Tibial nerve (tissue), 4 donors: Measurements from ENCODE around the gene KRTAP5-6. TPM values are rescaled to one million over a fixed set of nuclear protein-coding genes. Genes with fewer than 3 reads are reported as not detected.

Experiments used
- DNase-seq, 2 donors: peaks; one replicate each; pipeline ENCODE4 v3.0.0-alpha.2; 2019; ENCODE audit warnings: low spot score in 2 of 2
- H3K27ac ChIP-seq, 4 donors: fragments of 200-600 bp; sonication (generic) in 3 of 4; one replicate each; pipeline ENCODE4 v1.5.1; 2017 to 2019; ENCODE audit warnings: mild to moderate bottlenecking in 1 of 4
- H3K27me3 ChIP-seq, 2 donors: fragments of 200-600 bp; sonication (generic) in 1 of 2; one replicate each; pipeline versions ENCODE4 v1.5.1 to v1.6.0; 2017 to 2019
- H3K36me3 ChIP-seq, 3 donors: fragments of 200-600 bp; sonication (generic); one replicate each; pipeline ENCODE4 v1.5.1; 2018 to 2019
- H3K4me1 ChIP-seq, 4 donors: fragments of 200-600 bp; sonication (generic) in 3 of 4; one replicate each; pipeline ENCODE4 v1.5.1; 2017 to 2019
- H3K4me3 ChIP-seq, 4 donors: fragments of 200-600 bp; sonication (generic) in 3 of 4; one replicate each; pipeline ENCODE4 v1.5.1; 2017 to 2019; ENCODE audit warnings: mild to moderate bottlenecking in 1 of 4, moderate library complexity in 1 of 4
- H3K9me3 ChIP-seq, 4 donors: fragments of 200-600 bp; sonication (generic) in 3 of 4; one replicate each; pipeline ENCODE4 v1.5.1; 2017 to 2019
- CTCF ChIP-seq, 5 experiments: fragments of 200-600 bp in 3 of 5; fragments of 450-650 bp in 2 of 5; sonication (generic) in 3 of 5; IDR thresholded peaks; one replicate each; pipeline ENCODE4 v1.5.1; 2016 to 2019; ENCODE audit warnings: antibody characterized with exemption in 5 of 5, mild to moderate bottlenecking in 3 of 5, moderate library complexity in 2 of 5
- EP300 ChIP-seq, 2 donors: sonication (generic); formaldehyde crosslinking; IDR thresholded peaks; one replicate each; pipeline ENCODE4 v1.6.1; 2017; ENCODE audit warnings: antibody characterized with exemption in 2 of 2, mild to moderate bottlenecking in 1 of 2
- POLR2A ChIP-seq, 2 donors: fragments of 450-650 bp; IDR thresholded peaks; one replicate each; pipeline ENCODE4 v1.6.1; 2017; ENCODE audit warnings: antibody characterized with exemption in 2 of 2, mild to moderate bottlenecking in 2 of 2, moderate library complexity in 2 of 2
- WGBS, 2 donors: methylation state at CpG; one replicate each; pipeline ENCODE4 v1.1.5; 2018; 5-methylcytosine and 5-hydroxymethylcytosine counted together
- total RNA-seq, 4 donors: library from RNA; depleted of rRNA; stranded (reverse); fragments of >200 nt; gene quantifications; one replicate each; pipeline ENCODE4 v1.1.0, GENCODE V29; 2016

KRTAP5-6 gene
- total RNA-seq, 4 donors from 2014 or later: not detected

GRCh38 chr11:1734641-1735081, 37.7 kb downstream of the KRTAP5-6 start:
- no peak for TF ChIP-seq POLR2A (IDR thresholded peaks at IDR 0.05)
- no peak for TF ChIP-seq EP300 (IDR thresholded peaks at IDR 0.05)
- no peak for TF ChIP-seq CTCF (IDR thresholded peaks at IDR 0.05)
- peaks cover 0 to 69% of the 10 kb centered on the region in 2 donors for H3K27me3 ChIP-seq
- WGBS, 2 donors: 51% methylated on average over 9 to 10 of the region's 10 CpGs

GRCh38 chr11:1735271-1735670, 38.3 kb downstream of the KRTAP5-6 start:
- H3K27me3 ChIP-seq: peaks cover 0 to 67% of the 10 kb centered on the region in 2 donors
- DNase-seq: no peak

More at GRCh38 chr11:1734641-1735081, 37.7 kb downstream of the KRTAP5-6 start:
- Histone ChIP-seq H3K4me1 (no peaks in the 10 kb centered on the region), H3K36me3 (no peaks in the 10 kb centered on the region), H3K4me3 (no peak overlapping the region), H3K27ac (no peak overlapping the region), H3K9me3 (peaks cover 0 to 25% (median 5%) of the 10 kb centered on the region in 4 donors)
- DNase-seq: no peak

GRCh38 chr11:1736447-1736992, 39.5 kb downstream of the KRTAP5-6 start:
- Histone ChIP-seq H3K27me3 (peaks cover 0 to 55% of the 10 kb centered on the region in 2 donors), H3K4me3 (no peak overlapping the region), H3K27ac (no peak overlapping the region), H3K9me3 (peaks cover 0 to 25% (median 5%) of the 10 kb centered on the region in 4 donors), H3K4me1 (no peaks in the 10 kb centered on the region), H3K36me3 (no peaks in the 10 kb centered on the region)
- no peak for DNase-seq
- WGBS, 2 donors: 61 to 63% methylated on average over 3 of the region's 3 CpGs
- TF ChIP-seq POLR2A (IDR thresholded peaks at IDR 0.05) (no peak), CTCF (IDR thresholded peaks at IDR 0.05) (no peak), EP300 (IDR thresholded peaks at IDR 0.05) (no peak)

More at GRCh38 chr11:1735271-1735670, 38.3 kb downstream of the KRTAP5-6 start:
- Histone ChIP-seq H3K4me3 (no peak overlapping the region), H3K36me3 (no peaks in the 10 kb centered on the region), H3K9me3 (peaks cover 0 to 25% (median 5%) of the 10 kb centered on the region in 4 donors), H3K27ac (no peak overlapping the region), H3K4me1 (no peaks in the 10 kb centered on the region)
- TF ChIP-seq EP300 (IDR thresholded peaks at IDR 0.05): no peak
- no peak for TF ChIP-seq CTCF (IDR thresholded peaks at IDR 0.05)
- no peak for TF ChIP-seq POLR2A (IDR thresholded peaks at IDR 0.05)
- WGBS, 2 donors: 78 to 82% methylated on average over 16 of the region's 16 CpGs

GRCh38 chr11:1737080-1737757, 40.2 kb downstream of the KRTAP5-6 start:
- WGBS, 2 donors: 85 to 89% methylated on average over 6 of the region's 6 CpGs
- no peak for DNase-seq
- no peak overlapping the region for H3K27ac ChIP-seq
- no peak overlapping the region for H3K4me3 ChIP-seq
- no peaks in the 10 kb centered on the region for H3K36me3 ChIP-seq
- peaks cover 0 to 48% of the 10 kb centered on the region in 2 donors for H3K27me3 ChIP-seq
- TF ChIP-seq EP300 (IDR thresholded peaks at IDR 0.05) (no peak), POLR2A (IDR thresholded peaks at IDR 0.05) (no peak), CTCF (IDR thresholded peaks at IDR 0.05) (no peak)
- no peaks in the 10 kb centered on the region for H3K4me1 ChIP-seq
- H3K9me3 ChIP-seq: peaks cover 0 to 25% (median 5%) of the 10 kb centered on the region in 4 donors

GRCh38 chr11:1738380-1738779, 41.4 kb downstream of the KRTAP5-6 start:
- 91% methylated on average over 10 of the region's 10 CpGs for WGBS, 2 donors
- H3K36me3 ChIP-seq: no peaks in the 10 kb centered on the region
- H3K9me3 ChIP-seq: peaks cover 0 to 25% (median 5%) of the 10 kb centered on the region in 4 donors
- TF ChIP-seq POLR2A (IDR thresholded peaks at IDR 0.05) (no peak), EP300 (IDR thresholded peaks at IDR 0.05) (peak in 1 of 2 donors; percentile 19)
- peaks cover 0 to 36% of the 10 kb centered on the region in 2 donors for H3K27me3 ChIP-seq
- H3K27ac ChIP-seq: no peak overlapping the region
- H3K4me3 ChIP-seq: no peak overlapping the region
- no peak for DNase-seq
- no peaks in the 10 kb centered on the region for H3K4me1 ChIP-seq
